AG04450 (cell line): ENCODE results near the gene CACNB2. TPM values are rescaled to one million over a fixed set of nuclear protein-coding genes. Genes with fewer than 3 reads are reported as not detected.

ENCODE experiments used
- CTCF ChIA-PET: fragments of 300-600, 350-600 bp; formaldehyde crosslinking; extraction: SDS; loops from one replicate; lab custom pipeline; 2022; ENCODE audit warnings: antibody characterized with exemption, inconsistent platforms; lab: Charles Lee
- POLR2A ChIA-PET: fragments of 350-600 bp; formaldehyde crosslinking; extraction: SDS; loops from one replicate; lab custom pipeline; 2021; ENCODE audit warnings: antibody characterized with exemption, inconsistent platforms; lab: Yijun Ruan, JAX
- DNase-seq: peaks from one replicate; pipeline ENCODE4 v3.0.0-alpha.2; 2011; ENCODE audit warnings: low read depth, low spot score
- H3K27ac ChIP-seq: one replicate; pipeline ENCODE4 v1.5.1; 2012; ENCODE audit warnings: low read depth, low read length, control low read depth
- H3K27me3 ChIP-seq: one replicate; pipeline ENCODE4 v1.6.0; 2012; ENCODE audit warnings: low read length; ENCODE audit not compliant: control insufficient read depth, insufficient read depth
- H3K4me3 ChIP-seq: 2 replicates; pipeline ENCODE4 v1.5.1; 2011; ENCODE audit warnings: mild to moderate bottlenecking, low read depth, low read length, control low read depth
- H3K9me3 ChIP-seq: 2 replicates; pipeline ENCODE4 v1.5.1; 2012; ENCODE audit warnings: low read length; ENCODE audit not compliant: control insufficient read depth, insufficient read depth
- CTCF ChIP-seq: IDR thresholded peaks from 2 replicates; pipeline ENCODE4 v1.5.1; 2011; ENCODE audit warnings: low read depth, low read length, control low read depth, inconsistent platforms
- polyA plus RNA-seq: library from polyadenylated mRNA; depleted of rRNA; stranded (reverse); fragments of >200 nt; gene quantifications from 2 replicates; pipeline ENCODE4 v1.2.3, GENCODE V29; 2011

The CACNB2 gene
- polyA plus RNA-seq, 1 experiment = 0.76 TPM

DNA sequence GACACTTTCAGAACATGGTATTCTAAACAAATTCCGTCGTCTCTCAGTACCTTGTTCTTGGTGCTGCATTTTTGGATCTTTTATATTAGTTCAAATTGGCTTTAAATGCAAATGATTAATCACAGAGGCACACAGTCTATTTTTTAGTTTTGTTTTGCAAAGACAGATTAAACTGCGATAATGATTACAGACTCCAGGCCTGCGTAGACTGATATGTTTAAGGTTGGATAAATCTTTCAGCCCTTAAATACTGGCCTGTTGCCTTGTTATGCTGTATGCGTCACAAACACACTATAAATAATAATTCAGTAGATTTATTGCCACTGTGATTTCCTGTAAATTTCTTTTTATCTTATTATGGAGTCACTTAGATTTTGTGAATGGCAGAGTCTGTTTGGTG, 19.3 kb downstream of the CACNB2 start:
- H3K27ac ChIP-seq = no peak overlapping the region
- TF ChIP-seq CTCF = no peak
- DNase-seq = no peak
- no peaks in the 10 kb centered on the region for H3K9me3 ChIP-seq
- H3K4me3 ChIP-seq = no peak overlapping the region
- no peaks in the 10 kb centered on the region for H3K27me3 ChIP-seq
- ChIA-PET POLR2A (interaction anchor here (0.7 to 1.7 kb wide), 2 partner anchors 13 to 35 kb away, joined by 3 to 4 read pairs; no protein-coding TSS in a partner anchor), CTCF (interaction anchor here (1.8 kb wide), 1 partner anchor 57 kb away, joined by 6 read pairs; no protein-coding TSS in a partner anchor)

DNA sequence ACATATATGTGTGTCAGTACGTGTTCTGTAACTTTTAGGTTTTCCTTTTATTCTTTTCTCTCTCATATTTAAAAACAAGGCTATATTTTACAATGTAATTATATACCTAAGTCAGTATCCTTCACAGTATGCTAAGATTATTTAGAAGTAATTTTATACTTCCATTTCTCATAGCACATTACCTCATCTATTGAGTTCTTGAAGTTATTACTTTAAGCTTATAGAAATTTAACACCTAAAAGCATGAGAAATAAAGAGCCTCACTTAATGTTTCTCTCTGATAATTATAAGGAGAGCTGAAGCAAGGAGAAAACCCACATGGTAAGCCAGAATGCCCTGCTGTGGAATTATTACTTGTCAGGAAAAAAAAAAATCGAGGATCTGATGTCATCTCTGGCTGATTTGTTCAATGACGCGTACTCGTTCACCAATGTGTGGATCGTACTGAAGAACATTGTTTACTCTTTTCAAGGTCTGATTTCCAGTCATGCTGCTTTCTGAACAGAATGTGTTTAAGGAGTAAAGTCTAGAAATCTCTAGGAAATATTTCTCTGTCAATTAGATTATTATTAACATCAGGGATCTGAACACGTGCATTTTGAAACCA, 21.9 kb downstream of the CACNB2 start:
- Histone ChIP-seq H3K9me3 (no peaks in the 10 kb centered on the region), H3K4me3 (no peak overlapping the region), H3K27me3 (no peaks in the 10 kb centered on the region), H3K27ac (no peak overlapping the region)
- no peak for TF ChIP-seq CTCF
- ChIA-PET POLR2A (no interaction called here), CTCF (no interaction called here)
- no peak for DNase-seq

DNA sequence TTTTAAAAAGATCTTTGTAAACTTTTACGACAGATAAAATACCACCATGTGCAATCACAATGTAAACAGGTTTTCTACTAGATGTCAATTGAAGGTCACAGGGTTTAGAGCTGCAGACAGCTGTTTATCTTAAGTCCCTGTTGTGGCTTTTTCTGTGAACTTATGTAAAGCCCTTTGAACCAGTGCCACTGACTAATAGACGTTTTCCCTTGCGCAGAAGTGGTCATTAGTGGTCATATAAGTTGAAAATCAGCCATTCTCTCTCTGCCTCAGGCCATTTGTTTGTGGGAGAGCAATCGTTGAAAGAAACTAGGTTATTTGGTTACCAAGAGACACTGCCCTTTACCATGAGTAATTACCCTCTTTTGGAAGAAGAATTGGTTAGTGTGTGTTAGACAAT, 23.9 kb downstream of the CACNB2 start:
- no peak overlapping the region for H3K4me3 ChIP-seq
- ChIA-PET CTCF (interaction anchor here (0.6 kb wide), 1 partner anchor 317 kb away, joined by 6 read pairs; no protein-coding TSS in a partner anchor), POLR2A (interaction anchor here (1.3 kb wide), 1 partner anchor 47 kb away, joined by 5 read pairs; no protein-coding TSS in a partner anchor)
- H3K27ac ChIP-seq = peak overlapping the region; percentile 34
- TF ChIP-seq CTCF = no peak
- no peaks in the 10 kb centered on the region for H3K9me3 ChIP-seq
- peak; percentile 41 for DNase-seq
- H3K27me3 ChIP-seq = no peaks in the 10 kb centered on the region

DNA sequence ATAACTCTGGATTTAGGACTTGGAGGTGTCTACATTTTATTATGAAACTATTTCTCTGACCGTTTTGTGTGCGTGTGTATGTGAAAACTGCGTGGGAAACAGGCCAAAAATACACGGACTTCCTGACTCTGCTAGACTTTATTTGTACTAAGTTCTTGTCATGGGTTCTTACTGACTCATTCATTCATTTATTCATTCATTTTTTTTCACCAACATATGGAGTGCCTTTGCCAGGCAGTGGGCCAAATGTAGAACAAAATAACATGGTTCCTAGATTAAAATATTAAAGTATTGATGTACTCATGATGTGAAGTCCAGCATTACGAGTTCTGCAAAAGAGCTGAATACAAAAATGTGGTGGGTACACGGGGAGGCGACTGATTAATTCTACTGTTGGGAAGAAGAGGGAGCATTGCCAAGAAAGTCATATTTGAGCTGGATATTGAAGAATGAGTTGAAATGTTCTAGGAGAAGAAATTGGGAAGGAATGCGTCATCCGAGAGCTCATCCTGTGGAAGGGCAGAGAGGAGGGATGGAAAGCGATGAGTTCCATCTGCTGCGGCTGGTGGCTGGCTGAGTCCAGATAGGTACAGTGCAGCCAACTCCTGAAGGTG, 24.6 kb downstream of the CACNB2 start:
- TF ChIP-seq CTCF = no peak
- Histone ChIP-seq H3K9me3 (no peaks in the 10 kb centered on the region), H3K27me3 (no peaks in the 10 kb centered on the region), H3K27ac (peak overlapping the region; percentile 49), H3K4me3 (peak overlapping the region; percentile 18; the same call in 1 of the 2 replicates)
- peak; percentile 92 for DNase-seq
- ChIA-PET CTCF (interaction anchor here (0.7 kb wide), 1 partner anchor 317 kb away, joined by 3 read pairs; no protein-coding TSS in a partner anchor), POLR2A (interaction anchor here (0.9 to 1.3 kb wide), 3 partner anchors 29 to 46 kb away, joined by 4 to 5 read pairs (median 4); no protein-coding TSS in a partner anchor)
